ENCODE results near the gene AKIP1.
"Not testable (repeated sequence)": the region's sequence is repeated elsewhere in the genome, so short reads cannot be mapped to it uniquely, and the experiment has no call there.

Gene AKIP1

GRCh38 chr11:8934742-8935488, 23.9 kb downstream of the AKIP1 start:
- no peak overlapping the region for H3K4me3 ChIP-seq (ENCODE audit: low read length in 2 of 2)
- no peaks in the 10 kb centered on the region for H3K27me3 ChIP-seq (ENCODE audit: control insufficient read depth in 1 of 2, insufficient read depth in 2 of 2, low read length in 2 of 2)
- no peak overlapping the region for H3K9ac ChIP-seq (ENCODE audit: low read length in 2 of 2)
- no peaks in the 10 kb centered on the region for H3K4me1 ChIP-seq (ENCODE audit: control insufficient read depth, insufficient read depth, low read length)
- H3K27ac ChIP-seq (ENCODE audit: low read length) = no peak overlapping the region
- no peaks in the 10 kb centered on the region for H3K36me3 ChIP-seq (ENCODE audit: control insufficient read depth in 2 of 2, insufficient read depth in 2 of 2, low read length in 2 of 2)
- H3K9me3 ChIP-seq (ENCODE audit: control insufficient read depth in 2 of 2, low read length in 2 of 2) = no peaks in the 10 kb centered on the region

GRCh38 chr11:8935789-8936188, 24.8 kb downstream of the AKIP1 start:
- H3K4me1 ChIP-seq (ENCODE audit: control insufficient read depth, insufficient read depth, low read length); H3K4me3 ChIP-seq (ENCODE audit: low read length in 2 of 2); H3K36me3 ChIP-seq (ENCODE audit: control insufficient read depth in 2 of 2, insufficient read depth in 2 of 2, low read length in 2 of 2); H3K9me3 ChIP-seq (ENCODE audit: control insufficient read depth in 2 of 2, low read length in 2 of 2); H3K9ac ChIP-seq (ENCODE audit: low read length in 2 of 2); H3K27ac ChIP-seq (ENCODE audit: low read length); H3K27me3 ChIP-seq (ENCODE audit: control insufficient read depth in 1 of 2, insufficient read depth in 2 of 2, low read length in 2 of 2): not testable (repeated sequence)

- Histone ChIP-seq H3K36me3 (ENCODE audit: control insufficient read depth in 2 of 2, insufficient read depth in 2 of 2, low read length in 2 of 2) (no peaks in the 10 kb centered on the region), H3K9me3 (ENCODE audit: control insufficient read depth in 2 of 2, low read length in 2 of 2) (no peaks in the 10 kb centered on the region), H3K4me1 (ENCODE audit: control insufficient read depth, insufficient read depth, low read length) (no peaks in the 10 kb centered on the region), H3K4me3 (ENCODE audit: low read length in 2 of 2) (no peak overlapping the region), H3K27me3 (ENCODE audit: control insufficient read depth in 1 of 2, insufficient read depth in 2 of 2, low read length in 2 of 2) (no peaks in the 10 kb centered on the region), H3K9ac (ENCODE audit: low read length in 2 of 2) (no peak overlapping the region), H3K27ac (ENCODE audit: low read length) (no peak overlapping the region)
These were observed 26.2 kb downstream of the AKIP1 start for GRCh38 chr11:8937159-8937558.

- Histone ChIP-seq H3K9ac (ENCODE audit: low read length in 2 of 2) (no peak overlapping the region), H3K27ac (ENCODE audit: low read length) (no peak overlapping the region), H3K9me3 (ENCODE audit: control insufficient read depth in 2 of 2, low read length in 2 of 2) (no peaks in the 10 kb centered on the region), H3K4me3 (ENCODE audit: low read length in 2 of 2) (no peak overlapping the region), H3K4me1 (ENCODE audit: control insufficient read depth, insufficient read depth, low read length) (no peaks in the 10 kb centered on the region), H3K27me3 (ENCODE audit: control insufficient read depth in 1 of 2, insufficient read depth in 2 of 2, low read length in 2 of 2) (no peaks in the 10 kb centered on the region), H3K36me3 (ENCODE audit: control insufficient read depth in 2 of 2, insufficient read depth in 2 of 2, low read length in 2 of 2) (no peaks in the 10 kb centered on the region)
These were observed 26.7 kb downstream of the AKIP1 start for GRCh38 chr11:8937659-8938058.

GRCh38 chr11:8941341-8942103, 30.5 kb downstream of the AKIP1 start:
- Histone ChIP-seq H3K27ac (ENCODE audit: low read length) (no peak overlapping the region), H3K9ac (ENCODE audit: low read length in 2 of 2) (no peak overlapping the region), H3K36me3 (ENCODE audit: control insufficient read depth in 2 of 2, insufficient read depth in 2 of 2, low read length in 2 of 2) (no peaks in the 10 kb centered on the region), H3K27me3 (ENCODE audit: control insufficient read depth in 1 of 2, insufficient read depth in 2 of 2, low read length in 2 of 2) (no peaks in the 10 kb centered on the region), H3K4me3 (ENCODE audit: low read length in 2 of 2) (no peak overlapping the region), H3K9me3 (ENCODE audit: control insufficient read depth in 2 of 2, low read length in 2 of 2) (no peaks in the 10 kb centered on the region), H3K4me1 (ENCODE audit: control insufficient read depth, insufficient read depth, low read length) (no peaks in the 10 kb centered on the region)

GRCh38 chr11:8942518-8943066, 31.6 kb downstream of the AKIP1 start, which contains the start of gene ASCL3:
TSS of gene ASCL3 (minus strand) at chr11:8943016. CDS start at chr11:8938161, 4,855 bp downstream.
- no peaks in the 10 kb centered on the region for H3K4me1 ChIP-seq (ENCODE audit: control insufficient read depth, insufficient read depth, low read length)
- H3K27me3 ChIP-seq (ENCODE audit: control insufficient read depth in 1 of 2, insufficient read depth in 2 of 2, low read length in 2 of 2) = no peaks in the 10 kb centered on the region
- no peak within 1 kb of the TSS for H3K27ac ChIP-seq (ENCODE audit: low read length)
- H3K4me3 ChIP-seq (ENCODE audit: low read length in 2 of 2) = no peak within 1 kb of the TSS
- H3K36me3 ChIP-seq (ENCODE audit: control insufficient read depth in 2 of 2, insufficient read depth in 2 of 2, low read length in 2 of 2) = peaks cover 4 to 6% of the 10 kb centered on the region in 2 donors
- H3K9ac ChIP-seq (ENCODE audit: low read length in 2 of 2) = no peak within 1 kb of the TSS
- H3K9me3 ChIP-seq (ENCODE audit: control insufficient read depth in 2 of 2, low read length in 2 of 2) = no peaks in the 10 kb centered on the region

- Histone ChIP-seq H3K4me1 (ENCODE audit: control insufficient read depth, insufficient read depth, low read length) (no peaks in the 10 kb centered on the region), H3K36me3 (ENCODE audit: control insufficient read depth in 2 of 2, insufficient read depth in 2 of 2, low read length in 2 of 2) (peaks cover 17 to 22% of the 10 kb centered on the region in 2 donors), H3K27me3 (ENCODE audit: control insufficient read depth in 1 of 2, insufficient read depth in 2 of 2, low read length in 2 of 2) (no peaks in the 10 kb centered on the region), H3K9me3 (ENCODE audit: control insufficient read depth in 2 of 2, low read length in 2 of 2) (no peaks in the 10 kb centered on the region), H3K27ac (ENCODE audit: low read length) (no peak overlapping the region), H3K9ac (ENCODE audit: low read length in 2 of 2) (no peak overlapping the region), H3K4me3 (ENCODE audit: low read length in 2 of 2) (no peak overlapping the region)
These were observed 36.4 kb downstream of the AKIP1 start for GRCh38 chr11:8947230-8947943.

- H3K27ac ChIP-seq (ENCODE audit: low read length) = no peak overlapping the region
- H3K9me3 ChIP-seq (ENCODE audit: control insufficient read depth in 2 of 2, low read length in 2 of 2) = no peaks in the 10 kb centered on the region
- H3K4me1 ChIP-seq (ENCODE audit: control insufficient read depth, insufficient read depth, low read length) = no peaks in the 10 kb centered on the region
- H3K9ac ChIP-seq (ENCODE audit: low read length in 2 of 2) = no peak overlapping the region
- H3K27me3 ChIP-seq (ENCODE audit: control insufficient read depth in 1 of 2, insufficient read depth in 2 of 2, low read length in 2 of 2) = no peaks in the 10 kb centered on the region
- peaks cover 21 to 31% of the 10 kb centered on the region in 2 donors for H3K36me3 ChIP-seq (ENCODE audit: control insufficient read depth in 2 of 2, insufficient read depth in 2 of 2, low read length in 2 of 2)
- no peak overlapping the region for H3K4me3 ChIP-seq (ENCODE audit: low read length in 2 of 2)
These were observed 37.9 kb downstream of the AKIP1 start for GRCh38 chr11:8948886-8949285.

GRCh38 chr11:8956860-8957259, 45.9 kb downstream of the AKIP1 start:
- no peaks in the 10 kb centered on the region for H3K9me3 ChIP-seq (ENCODE audit: control insufficient read depth in 2 of 2, low read length in 2 of 2)
- peaks cover 10 to 12% of the 10 kb centered on the region in 2 donors for H3K36me3 ChIP-seq (ENCODE audit: control insufficient read depth in 2 of 2, insufficient read depth in 2 of 2, low read length in 2 of 2)
- H3K4me1 ChIP-seq (ENCODE audit: control insufficient read depth, insufficient read depth, low read length) = peaks cover 4% of the 10 kb centered on the region
- no peak overlapping the region for H3K27ac ChIP-seq (ENCODE audit: low read length)
- no peaks in the 10 kb centered on the region for H3K27me3 ChIP-seq (ENCODE audit: control insufficient read depth in 1 of 2, insufficient read depth in 2 of 2, low read length in 2 of 2)
- no peak overlapping the region for H3K4me3 ChIP-seq (ENCODE audit: low read length in 2 of 2)
- H3K9ac ChIP-seq (ENCODE audit: low read length in 2 of 2) = no peak overlapping the region

- H3K36me3 ChIP-seq (ENCODE audit: control insufficient read depth in 2 of 2, insufficient read depth in 2 of 2, low read length in 2 of 2) = peaks cover 2 to 5% of the 10 kb centered on the region in 2 donors
- H3K9me3 ChIP-seq (ENCODE audit: control insufficient read depth in 2 of 2, low read length in 2 of 2) = no peaks in the 10 kb centered on the region
- peak overlapping the region in 1 of 2 donors; percentile 7 for H3K9ac ChIP-seq (ENCODE audit: low read length in 2 of 2)
- H3K4me1 ChIP-seq (ENCODE audit: control insufficient read depth, insufficient read depth, low read length) = peaks cover 16% of the 10 kb centered on the region
- H3K4me3 ChIP-seq (ENCODE audit: low read length in 2 of 2) = peak overlapping the region in 1 of 2 donors; percentile 3
- peak overlapping the region; percentile 74 for H3K27ac ChIP-seq (ENCODE audit: low read length)
- H3K27me3 ChIP-seq (ENCODE audit: control insufficient read depth in 1 of 2, insufficient read depth in 2 of 2, low read length in 2 of 2) = no peaks in the 10 kb centered on the region
These were observed 48.7 kb downstream of the AKIP1 start for GRCh38 chr11:8959546-8960166.

All from stomach smooth muscle (tissue), 2 donors.